Right atrium auricular region (tissue), 2 donors: ENCODE measurements around the gene ACTR1A. TPM values are rescaled to one million over a fixed set of nuclear protein-coding genes. Genes with fewer than 3 reads are reported as not detected.

Source experiments
- DNase-seq: peaks from one replicate; pipeline ENCODE4 v3.0.0-alpha.2; 2019; ENCODE audit warnings: low spot score
- H3K27ac ChIP-seq, 2 donors: fragments of 200-600 bp; sonication (generic); 1 replicate in 1 of 2; 2 replicates in 1 of 2; pipeline ENCODE4 v1.5.1; 2016 to 2019
- H3K27me3 ChIP-seq, 2 donors: fragments of 200-600 bp; sonication (generic); one replicate each; pipeline versions ENCODE4 v1.5.1 to v1.6.0; 2017 to 2019
- H3K36me3 ChIP-seq: fragments of 200-600 bp; sonication (generic); one replicate; pipeline ENCODE4 v1.5.1; 2016
- H3K4me1 ChIP-seq, 2 donors: fragments of 200-600 bp; sonication (generic); one replicate each; pipeline versions ENCODE4 v1.5.1 to v1.6.0; 2017 to 2019
- H3K4me3 ChIP-seq, 2 donors: fragments of 200-600 bp; sonication (generic); 1 replicate in 1 of 2; 2 replicates in 1 of 2; pipeline ENCODE4 v1.5.1; 2017 to 2019; ENCODE audit warnings: mild to moderate bottlenecking in 1 of 2, moderate library complexity in 1 of 2
- H3K9me3 ChIP-seq, 2 donors: fragments of 200-600 bp; sonication (generic); one replicate each; pipeline ENCODE4 v1.5.1; 2019
- CTCF ChIP-seq, 2 donors: fragments of 200-600 bp; sonication (generic); IDR thresholded peaks; one replicate each; pipeline ENCODE4 v1.5.1; 2019; ENCODE audit warnings: antibody characterized with exemption in 2 of 2
- total RNA-seq, 2 donors: library from RNA; depleted of rRNA; stranded (reverse); fragments of >200 nt; gene quantifications; one replicate each; pipeline ENCODE4 v1.1.0, GENCODE V29; 2016

ACTR1A gene
- total RNA-seq, 2 donors from 2014 or later, result 107 to 124 TPM

GRCh38 chr10:102479651-102480050 is 22.9 kb downstream of the ACTR1A start:
- no peak for DNase-seq
- H3K27me3 ChIP-seq, result no peaks in the 10 kb centered on the region
- H3K27ac ChIP-seq, result peak overlapping the region; percentile 49 to 78
- no peak for TF ChIP-seq CTCF (IDR thresholded peaks at IDR 0.05)
- H3K36me3 ChIP-seq, result peaks cover 55% of the 10 kb centered on the region
- H3K4me1 ChIP-seq, result peaks cover 0 to 7% of the 10 kb centered on the region in 2 donors
- H3K4me3 ChIP-seq, result no peak overlapping the region
- H3K9me3 ChIP-seq, result no peaks in the 10 kb centered on the region

GRCh38 chr10:102476466-102477141 is 25.9 kb downstream of the ACTR1A start:
- TF ChIP-seq CTCF (IDR thresholded peaks at IDR 0.05), result no peak
- Histone ChIP-seq H3K4me3 (no peak overlapping the region), H3K9me3 (no peaks in the 10 kb centered on the region), H3K36me3 (peaks cover 25% of the 10 kb centered on the region), H3K4me1 (peaks cover 0 to 7% of the 10 kb centered on the region in 2 donors), H3K27me3 (no peaks in the 10 kb centered on the region), H3K27ac (no peak overlapping the region)
- DNase-seq, result no peak

- peaks cover 0 to 7% of the 10 kb centered on the region in 2 donors for H3K4me1 ChIP-seq
- no peaks in the 10 kb centered on the region for H3K9me3 ChIP-seq
- H3K4me3 ChIP-seq, result no peak overlapping the region
- H3K27ac ChIP-seq, result no peak overlapping the region
- peaks cover 14% of the 10 kb centered on the region for H3K36me3 ChIP-seq
- no peaks in the 10 kb centered on the region for H3K27me3 ChIP-seq
- no peak for TF ChIP-seq CTCF (IDR thresholded peaks at IDR 0.05)
- no peak for DNase-seq
Measured at GRCh38 chr10:102475451-102476040, 27.0 kb downstream of the ACTR1A start.

GRCh38 chr10:102473445-102474331 is 28.8 kb downstream of the ACTR1A start:
- no peaks in the 10 kb centered on the region for H3K4me1 ChIP-seq
- no peak overlapping the region for H3K4me3 ChIP-seq
- no peaks in the 10 kb centered on the region for H3K27me3 ChIP-seq
- TF ChIP-seq CTCF (IDR thresholded peaks at IDR 0.05), result no peak
- no peak for DNase-seq
- no peak overlapping the region for H3K27ac ChIP-seq
- no peaks in the 10 kb centered on the region for H3K9me3 ChIP-seq
- no peaks in the 10 kb centered on the region for H3K36me3 ChIP-seq

GRCh38 chr10:102470579-102471546 is 31.6 kb downstream of the ACTR1A start:
- no peaks in the 10 kb centered on the region for H3K4me1 ChIP-seq
- no peaks in the 10 kb centered on the region for H3K27me3 ChIP-seq
- no peak for TF ChIP-seq CTCF (IDR thresholded peaks at IDR 0.05)
- H3K27ac ChIP-seq, result no peak overlapping the region
- H3K9me3 ChIP-seq, result no peaks in the 10 kb centered on the region
- no peak overlapping the region for H3K4me3 ChIP-seq
- no peaks in the 10 kb centered on the region for H3K36me3 ChIP-seq
- no peak for DNase-seq
